Measurements from ENCODE around the gene C4BPA.

The C4BPA gene

GRCh38 chr1:207194197-207194596, 90.2 kb downstream of the C4BPA start:
- DNase-seq = no peak

Measured in DMS79 treated with DMSO at 0.1 percent for 48 hours (cell line).